Aorta (tissue), 5 donors: ENCODE measurements around the gene SH3BP1. TPM values are rescaled to one million over a fixed set of nuclear protein-coding genes. Genes with fewer than 3 reads are reported as not detected.
"Not testable (repeated sequence)": the region's sequence is repeated elsewhere in the genome, so short reads cannot be mapped to it uniquely, and the experiment has no call there.

ENCODE experiments used
- ATAC-seq: fragments of 200-7000 bp; cut with Tn5 transposase; one replicate; pipeline ENCODE4 v1.9.1; 2022; ENCODE audit warnings: moderate library complexity; ENCODE audit not compliant: low FRiP score
- DNase-seq, 2 donors: peaks; one replicate each; pipeline ENCODE4 v3.0.0-alpha.2; 2020
- H3K27ac ChIP-seq, 2 donors: one replicate each; pipeline ENCODE4 v1.5.1; 2013; ENCODE audit warnings: low read length in 2 of 2, mild to moderate bottlenecking in 2 of 2, moderate library complexity in 2 of 2, control low read depth in 1 of 2, inconsistent platforms in 1 of 2, low read depth in 1 of 2
- H3K27me3 ChIP-seq, 2 donors: one replicate each; pipeline ENCODE4 v1.6.1; 2013; ENCODE audit warnings: control low read depth in 1 of 2, low read length in 1 of 2, mild to moderate bottlenecking in 1 of 2, moderate library complexity in 1 of 2; ENCODE audit not compliant: insufficient read depth in 2 of 2, control insufficient read depth in 1 of 2
- H3K36me3 ChIP-seq, 2 donors: one replicate each; pipeline ENCODE4 v1.6.1; 2013; ENCODE audit warnings: control low read depth in 1 of 2, low read length in 1 of 2, mild to moderate bottlenecking in 1 of 2; ENCODE audit not compliant: insufficient read depth in 2 of 2, control insufficient read depth in 1 of 2
- H3K4me1 ChIP-seq, 2 donors: one replicate each; pipeline ENCODE4 v1.6.1; 2013; ENCODE audit warnings: low read length in 2 of 2, control low read depth in 1 of 2, mild to moderate bottlenecking in 1 of 2, moderate library complexity in 1 of 2; ENCODE audit not compliant: insufficient read depth in 2 of 2, control insufficient read depth in 1 of 2
- H3K4me3 ChIP-seq, 2 donors: one replicate each; pipeline ENCODE4 v1.5.1; 2013; ENCODE audit warnings: low read length in 2 of 2, control low read depth in 1 of 2, mild to moderate bottlenecking in 1 of 2
- H3K9me3 ChIP-seq: one replicate; pipeline ENCODE4 v1.6.1; 2013; ENCODE audit warnings: mild to moderate bottlenecking, low read length; ENCODE audit not compliant: control insufficient read depth
- WGBS, 2 donors: extraction: QIAGEN DNeasy Blood & Tissue Kit; methylation state at CpG; one replicate each; pipeline ENCODE4 v1.1.7; 2013; 5-methylcytosine and 5-hydroxymethylcytosine counted together
- intact Hi-C, 2 donors: fragments of 100-400 bp; cut with DNase I; formaldehyde crosslinking; loops; one replicate each; pipeline versions ENCODE4 v1.14.2 to v1.15.0; 2022
- long read RNA-seq, 2 donors: library from polyadenylated mRNA; unstranded; transcript quantifications; one replicate each; pipeline ENCODE4 v2.0.0, GENCODE V29; 2020 to 2021
- polyA plus RNA-seq, 2 donors: library from polyadenylated mRNA; stranded (reverse); fragments of 200-250 nt; gene quantifications; one replicate each; pipeline ENCODE4 v1.2.3, GENCODE V29; 2013
- total RNA-seq, 2 donors: library from RNA; stranded (reverse); fragmentation: NEBNext Ultra II Directional; extraction: Animal tissue kit (Norgen Biotek cat#: 25700); gene quantifications; one replicate each; pipeline ENCODE4 v1.2.1, GENCODE V29; 2021
- donor health status: healthy with polysubstance abuse.
- donor health status: Bipolar disorder and iron deficiency.
- donor health status: DM: no; HTN: no; CAD: no.
- donor health status: DM: no; HTN: no; CAD: no.
- donor health status: DM: yes; HTN: yes; CAD: no.

SH3BP1 gene
- total RNA-seq (10 to 100 TPM in 1 of 2 donors, 1 to 10 TPM in 1; 7.2 to 18.2 TPM), polyA plus RNA-seq (10 to 100 TPM in 1 of 2 donors, 1 to 10 TPM in 1; 3.5 to 14.8 TPM)
- long read RNA-seq, donor 1, partial matches to known transcripts = 1 of 2 reads
- long read RNA-seq, donor 1, other reads (novel, unspliced or antisense) = 1 of 2 reads
- long read RNA-seq, donor 2, partial matches to known transcripts = 1 of 2 reads
- long read RNA-seq, donor 2, other reads (novel, unspliced or antisense) = 1 of 2 reads

- no peak for DNase-seq
- WGBS, 2 donors = 12 to 16% methylated on average over 37 to 57 of the region's 57 CpGs
Measured at GRCh38 chr22:37639070-37639760, at the start of gene SH3BP1. Gene SH3BP1 (plus strand): TSS chr22:37639669. CDS start chr22:37639788, 119 bp downstream.

GRCh38 chr22:37591081-37591480 lies 48.4 kb upstream of the SH3BP1 start:
- not testable (repeated sequence) for H3K4me1 ChIP-seq, H3K9me3 ChIP-seq, DNase-seq, H3K27me3 ChIP-seq, H3K27ac ChIP-seq, H3K36me3 ChIP-seq, H3K4me3 ChIP-seq, ATAC-seq
- intact Hi-C loops = loop anchor here in 1 of 2 donors (5.0 kb wide), 1 partner anchor 54 kb away; no protein-coding TSS in a partner anchor
- 95 to 98% methylated on average over 6 of the region's 6 CpGs for WGBS, 2 donors

More at GRCh38 chr22:37639070-37639760, at the start of gene SH3BP1:
- H3K4me3 ChIP-seq = no peak within 1 kb of the TSS
- no peaks in the 10 kb centered on the region for H3K36me3 ChIP-seq
- no peaks in the 10 kb centered on the region for H3K4me1 ChIP-seq
- no peaks in the 10 kb centered on the region for H3K9me3 ChIP-seq
- no peak for ATAC-seq
- intact Hi-C loops = no loop called here
- H3K27ac ChIP-seq = no peak within 1 kb of the TSS
- no peaks in the 10 kb centered on the region for H3K27me3 ChIP-seq

GRCh38 chr22:37591823-37592404 lies 47.6 kb upstream of the SH3BP1 start:
- 87 to 89% methylated on average over 12 of the region's 12 CpGs for WGBS, 2 donors
- DNase-seq (no peak), ATAC-seq (no peak)
- H3K36me3 ChIP-seq = no peaks in the 10 kb centered on the region
- H3K9me3 ChIP-seq = no peaks in the 10 kb centered on the region
- no peaks in the 10 kb centered on the region for H3K4me1 ChIP-seq
- intact Hi-C loops = loop anchor here (1.0 to 5.0 kb wide), 2 partner anchors 53 to 55 kb away; no protein-coding TSS in a partner anchor
- no peak overlapping the region for H3K4me3 ChIP-seq
- peaks cover 0 to 2% of the 10 kb centered on the region in 2 donors for H3K27me3 ChIP-seq
- no peak overlapping the region for H3K27ac ChIP-seq

GRCh38 chr22:37594237-37594636 lies 45.2 kb upstream of the SH3BP1 start:
- Histone ChIP-seq H3K9me3 (no peaks in the 10 kb centered on the region), H3K36me3 (no peaks in the 10 kb centered on the region), H3K27ac (no peak overlapping the region), H3K4me3 (no peak overlapping the region), H3K27me3 (peaks cover 0 to 2% of the 10 kb centered on the region in 2 donors), H3K4me1 (no peaks in the 10 kb centered on the region)
- ATAC-seq (no peak), DNase-seq (no peak)
- 87 to 89% methylated on average over 5 of the region's 5 CpGs for WGBS, 2 donors
- intact Hi-C loops = loop anchor here in 1 of 2 donors (5.0 kb wide), 1 partner anchor 57 kb away; no protein-coding TSS in a partner anchor

- Histone ChIP-seq H3K36me3 (no peaks in the 10 kb centered on the region), H3K9me3 (no peaks in the 10 kb centered on the region), H3K27ac (no peak overlapping the region), H3K4me3 (no peak overlapping the region), H3K27me3 (no peaks in the 10 kb centered on the region), H3K4me1 (no peaks in the 10 kb centered on the region)
- WGBS, 2 donors = 86 to 89% methylated on average over 4 of the region's 4 CpGs
- DNase-seq (no peak), ATAC-seq (no peak)
- intact Hi-C loops = no loop called here
Measured at GRCh38 chr22:37599153-37599552, 40.3 kb upstream of the SH3BP1 start.

- H3K27ac ChIP-seq = no peak overlapping the region
- H3K9me3 ChIP-seq = no peaks in the 10 kb centered on the region
- H3K27me3 ChIP-seq = no peaks in the 10 kb centered on the region
- no peaks in the 10 kb centered on the region for H3K36me3 ChIP-seq
- intact Hi-C loops = no loop called here
- H3K4me1 ChIP-seq = no peaks in the 10 kb centered on the region
- ATAC-seq = no peak
- 30 to 43% methylated on average over 4 of the region's 4 CpGs for WGBS, 2 donors
- no peak overlapping the region for H3K4me3 ChIP-seq
- DNase-seq = no peak
Measured at GRCh38 chr22:37601203-37601539, 38.3 kb upstream of the SH3BP1 start.

GRCh38 chr22:37601540-37602442 lies 37.7 kb upstream of the SH3BP1 start:
- 32 to 34% methylated on average over 14 of the region's 14 CpGs for WGBS, 2 donors
- no peaks in the 10 kb centered on the region for H3K27me3 ChIP-seq
- no peak overlapping the region for H3K27ac ChIP-seq
- intact Hi-C loops = no loop called here
- no peak for DNase-seq
- no peaks in the 10 kb centered on the region for H3K4me1 ChIP-seq
- H3K9me3 ChIP-seq = no peaks in the 10 kb centered on the region
- H3K4me3 ChIP-seq = no peak overlapping the region
- no peaks in the 10 kb centered on the region for H3K36me3 ChIP-seq
- ATAC-seq = no peak

- H3K36me3 ChIP-seq, H3K9me3 ChIP-seq, ATAC-seq, H3K27ac ChIP-seq, DNase-seq, intact Hi-C loops, H3K27me3 ChIP-seq, H3K4me3 ChIP-seq, H3K4me1 ChIP-seq: not testable (repeated sequence)
- WGBS, 2 donors = 85% methylated on average over 5 of the region's 5 CpGs
Measured at GRCh38 chr22:37602546-37603277, 36.8 kb upstream of the SH3BP1 start.
